IPS-18c (cell line): Measurements from ENCODE around the gene TMEM123.
"Not testable (repeated sequence)": the region's sequence is repeated elsewhere in the genome, so short reads cannot be mapped to it uniquely, and the experiment has no call there.

Source experiments
- H3K4me3 ChIP-seq: 2 replicates; pipeline ENCODE4 v1.7.0; 2013; ENCODE audit warnings: low read depth, mild to moderate bottlenecking, low read length, moderate library complexity; ENCODE audit not compliant: insufficient read depth
- H3K9me3 ChIP-seq: one replicate; pipeline ENCODE4 v1.6.1; 2013; ENCODE audit warnings: mild to moderate bottlenecking, low read length, moderate library complexity; ENCODE audit not compliant: control insufficient read depth, insufficient read depth

Gene TMEM123

DNA sequence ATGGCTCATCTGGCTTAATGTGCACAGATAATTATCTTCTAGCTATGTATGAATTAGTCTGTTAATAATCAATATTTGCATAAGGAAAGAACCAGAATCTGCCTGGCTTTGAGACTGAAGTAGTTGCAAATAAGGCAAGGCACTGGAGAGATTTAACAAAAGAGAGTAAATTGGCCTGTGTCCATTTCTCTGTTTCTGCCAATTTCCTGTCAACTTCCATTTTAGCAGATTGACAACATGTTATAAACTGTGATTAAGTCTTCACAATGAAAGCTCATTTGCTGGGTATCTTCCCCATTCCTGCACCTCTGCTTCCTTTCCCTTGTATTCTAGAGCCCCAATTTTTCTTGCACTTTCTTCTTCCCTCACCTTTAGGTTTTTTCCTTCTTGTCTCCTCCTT lies 5.3 kb upstream of the TMEM123 start:
- H3K9me3 ChIP-seq: no peaks in the 10 kb centered on the region
- H3K4me3 ChIP-seq: no peak overlapping the region

DNA sequence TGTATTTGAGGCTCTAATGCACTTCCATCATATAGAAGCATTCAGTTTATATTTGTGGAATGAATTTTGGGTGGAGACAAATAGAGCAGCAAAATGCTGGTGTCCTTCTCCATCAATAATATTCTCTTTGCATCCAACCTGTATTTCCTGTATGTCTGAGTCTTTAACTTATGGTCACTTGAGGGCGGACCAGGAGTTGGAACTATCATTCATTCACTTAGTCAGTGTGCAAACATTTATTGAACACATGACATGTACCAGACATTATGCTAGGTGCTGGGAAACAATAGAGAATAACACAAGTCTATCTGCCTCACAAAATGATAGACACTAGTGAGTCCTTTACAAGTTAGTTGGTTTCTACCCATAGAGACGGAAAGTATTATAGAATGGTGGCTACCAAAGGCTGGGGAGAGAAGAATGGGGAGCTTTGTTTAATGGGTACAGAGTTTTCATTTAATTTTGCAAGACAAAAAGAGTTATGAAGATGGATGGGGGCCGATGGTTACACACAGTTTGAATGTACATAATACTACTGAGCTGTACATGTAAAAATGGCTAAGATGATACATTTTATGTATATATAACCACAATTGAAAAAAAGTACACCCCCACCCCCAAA lies 4.6 kb upstream of the TMEM123 start:
- Histone ChIP-seq H3K9me3 (no peaks in the 10 kb centered on the region), H3K4me3 (no peak overlapping the region)

DNA sequence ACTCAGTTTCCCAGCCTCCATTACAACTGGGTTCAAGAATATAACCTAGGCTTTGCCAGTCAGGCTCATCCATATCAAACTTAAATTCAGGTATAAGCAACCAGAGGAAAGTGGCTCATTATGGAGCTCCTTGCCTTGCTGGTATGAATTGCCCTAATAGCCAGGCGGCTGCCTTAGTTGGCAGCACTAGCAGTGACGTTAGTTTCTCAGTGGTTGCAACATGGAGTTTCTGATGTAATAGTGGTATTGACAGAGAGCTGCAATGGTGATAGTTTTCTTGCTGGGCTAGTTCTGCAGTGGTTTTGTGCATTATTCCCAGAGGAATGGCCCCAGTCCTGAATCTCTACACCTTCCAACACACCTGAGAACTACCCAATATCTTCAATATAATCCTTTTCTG lies 3.8 kb upstream of the TMEM123 start:
- Histone ChIP-seq H3K9me3 (no peaks in the 10 kb centered on the region), H3K4me3 (no peak overlapping the region)

DNA sequence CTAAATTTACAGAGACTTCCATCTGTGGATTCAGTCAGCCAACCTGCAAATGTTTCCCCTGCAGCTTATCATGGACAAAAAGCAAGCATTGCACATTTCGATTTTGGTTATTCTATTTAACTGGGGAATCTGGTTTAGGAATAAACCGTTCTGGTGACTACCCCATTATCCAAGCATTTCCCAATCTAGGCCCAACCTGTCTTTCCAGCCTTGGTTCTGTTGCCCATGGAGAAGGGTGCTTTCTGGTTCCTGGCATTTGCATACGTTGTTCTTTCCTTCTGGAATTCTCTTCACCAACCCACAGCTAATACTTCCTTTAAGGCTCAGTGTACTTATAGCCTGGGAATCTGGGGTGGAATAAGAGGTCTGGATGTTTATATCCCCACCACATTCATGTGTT lies 1.4 kb upstream of the TMEM123 start:
- H3K4me3 ChIP-seq: no peak overlapping the region

DNA sequence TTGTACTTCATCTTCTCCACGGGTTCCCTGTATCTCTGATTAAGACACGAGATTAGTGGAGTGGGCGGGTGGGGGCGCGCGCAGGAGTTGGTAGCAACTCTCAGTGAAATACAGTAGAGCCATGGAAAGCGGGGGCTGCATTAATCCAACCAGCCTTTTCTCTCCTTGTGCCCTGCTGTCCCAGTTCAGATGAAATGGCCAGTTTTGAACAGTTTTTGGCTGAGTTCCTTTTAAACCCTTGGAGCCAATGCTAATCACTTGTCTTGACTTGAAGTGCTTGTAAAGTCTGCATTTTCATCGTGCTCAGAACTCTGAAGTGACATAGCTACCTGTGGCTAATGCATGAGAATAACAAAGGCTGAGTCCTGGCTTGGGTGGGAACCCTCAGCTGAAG lies 734 bp upstream of the TMEM123 start:
- Histone ChIP-seq H3K9me3 (no peaks in the 10 kb centered on the region), H3K4me3 (peak overlapping the region; percentile 90)

More for the DNA sequence above, 1.4 kb upstream of the TMEM123 start:
- no peaks in the 10 kb centered on the region for H3K9me3 ChIP-seq

DNA sequence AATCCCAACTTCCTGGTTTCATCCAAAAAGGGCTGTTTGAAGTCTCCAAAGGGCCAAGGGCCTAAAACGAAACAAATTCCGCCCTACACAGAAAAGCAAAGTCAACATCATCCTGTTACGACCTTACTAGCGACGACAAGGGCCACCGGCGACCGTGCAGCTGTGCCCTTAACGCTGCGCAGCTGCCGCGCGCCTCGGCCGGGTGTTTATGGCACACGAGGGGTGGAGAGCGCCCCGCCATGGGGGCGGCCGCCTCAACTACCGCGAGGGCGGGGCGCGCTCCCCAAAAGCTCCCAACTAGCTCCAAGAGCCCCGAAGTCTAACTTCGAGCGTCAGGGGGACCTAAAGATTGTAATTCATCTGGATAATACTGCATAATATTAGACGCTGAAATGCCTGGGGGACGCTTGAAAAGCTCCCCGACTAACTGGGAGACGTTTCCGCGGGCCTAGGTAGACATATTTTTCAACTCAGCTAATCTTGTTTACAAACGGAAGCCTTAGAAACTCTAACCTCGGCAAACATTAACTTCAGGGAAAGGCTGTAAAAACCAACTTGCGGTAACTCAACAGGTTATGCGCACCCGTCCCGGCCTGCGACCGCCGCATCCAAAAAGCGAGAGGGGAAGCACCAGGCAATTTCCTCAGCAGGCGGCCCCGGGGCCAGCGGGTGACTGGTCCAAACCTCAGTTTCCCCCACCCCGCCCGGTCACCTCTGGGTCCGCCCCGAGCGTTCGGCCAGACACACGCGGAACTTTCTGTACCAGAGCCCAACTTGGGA lies 694 bp downstream of the TMEM123 start:
- peak overlapping the region; percentile 90 for H3K4me3 ChIP-seq
- no peaks in the 10 kb centered on the region for H3K9me3 ChIP-seq

DNA sequence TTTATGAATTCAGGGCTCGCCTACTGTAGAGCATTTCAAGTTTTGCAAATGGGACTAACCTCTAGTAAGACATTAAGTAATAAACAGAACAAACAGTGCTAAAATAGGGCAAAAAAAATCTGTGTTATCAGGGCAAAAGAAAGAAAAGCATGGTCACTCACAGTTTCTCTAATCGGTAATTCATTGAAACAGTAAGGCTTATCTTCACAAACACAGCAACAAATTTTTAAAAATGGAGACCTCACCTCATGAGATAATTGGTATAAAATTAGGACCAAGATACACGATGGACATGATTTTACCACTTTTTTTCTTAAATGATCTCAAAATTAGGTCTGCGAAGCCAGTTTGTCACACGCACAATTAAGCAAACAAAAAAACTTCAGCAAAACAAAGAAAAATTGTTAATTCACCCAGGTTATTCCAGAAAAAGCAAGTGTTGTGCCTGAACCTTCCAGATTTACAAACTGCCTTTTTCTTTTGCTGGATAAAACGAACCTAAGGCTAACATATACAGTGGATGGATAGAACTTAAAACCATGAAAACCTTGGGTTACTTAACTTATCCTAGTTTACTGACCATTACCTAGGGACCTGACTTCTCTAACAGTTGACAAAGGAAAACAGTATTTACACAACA lies 1.4 kb downstream of the TMEM123 start:
- Histone ChIP-seq H3K4me3 (peak overlapping the region; percentile 90), H3K9me3 (no peaks in the 10 kb centered on the region)

DNA sequence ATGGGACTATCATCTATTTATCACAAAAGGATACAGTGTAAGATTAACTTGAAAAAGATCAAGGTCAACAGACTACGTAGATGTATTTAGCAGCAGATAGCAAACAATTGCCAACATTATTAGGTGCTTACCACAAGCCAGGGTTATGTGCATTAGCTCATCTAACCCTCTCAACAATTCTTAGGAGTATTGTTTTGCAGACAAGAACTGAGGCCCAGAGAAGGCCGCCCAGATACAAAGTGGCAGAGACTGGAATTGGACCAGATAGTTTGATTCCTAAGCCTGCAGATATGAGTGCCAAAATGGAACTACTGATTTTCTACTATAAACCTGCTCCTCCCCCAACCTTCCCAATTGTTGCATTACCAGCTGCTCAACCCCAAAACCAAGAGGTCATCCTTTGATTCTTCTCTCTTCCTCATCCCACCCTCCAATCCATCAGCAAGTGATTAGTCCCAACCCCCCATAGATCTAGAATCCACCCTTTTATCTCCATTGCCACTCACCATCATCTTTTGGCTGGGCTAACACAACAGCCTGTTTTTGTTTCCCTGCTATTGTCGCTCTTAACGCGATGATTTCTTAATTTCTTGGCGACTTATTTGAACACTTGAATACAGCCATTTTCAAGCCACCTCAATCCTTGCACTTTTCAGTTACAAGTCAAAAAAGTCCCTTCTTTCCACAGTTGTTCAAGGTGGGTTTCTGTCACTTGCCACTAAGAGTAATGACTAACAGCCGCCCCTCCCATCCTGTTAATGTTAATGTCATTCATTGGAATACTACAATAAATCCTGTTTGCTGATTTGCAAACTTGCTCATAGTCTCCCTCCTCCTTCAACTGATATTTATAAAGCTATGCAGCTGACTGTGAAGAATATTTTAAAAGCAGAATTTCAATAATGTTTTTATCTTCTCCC lies 2.7 kb downstream of the TMEM123 start:
- no peaks in the 10 kb centered on the region for H3K9me3 ChIP-seq
- no peak overlapping the region for H3K4me3 ChIP-seq

DNA sequence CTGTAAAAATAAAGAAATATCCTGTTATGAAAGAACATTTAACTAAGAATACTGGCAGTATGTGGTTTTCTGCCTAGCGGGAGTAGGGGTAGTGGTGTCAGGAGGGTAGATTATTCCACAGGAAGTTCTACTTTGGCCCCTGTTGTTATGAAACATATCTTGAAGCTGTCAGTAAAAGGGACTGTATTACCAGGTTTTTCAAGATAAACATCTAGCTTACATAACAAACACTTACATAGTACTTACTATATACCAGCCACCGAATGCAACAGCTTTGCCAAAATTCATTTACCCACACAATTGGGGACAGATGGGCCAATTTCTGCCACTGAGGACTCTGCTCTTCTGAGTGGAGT lies 3.7 kb downstream of the TMEM123 start:
- no peak overlapping the region for H3K4me3 ChIP-seq
- H3K9me3 ChIP-seq: no peaks in the 10 kb centered on the region

DNA sequence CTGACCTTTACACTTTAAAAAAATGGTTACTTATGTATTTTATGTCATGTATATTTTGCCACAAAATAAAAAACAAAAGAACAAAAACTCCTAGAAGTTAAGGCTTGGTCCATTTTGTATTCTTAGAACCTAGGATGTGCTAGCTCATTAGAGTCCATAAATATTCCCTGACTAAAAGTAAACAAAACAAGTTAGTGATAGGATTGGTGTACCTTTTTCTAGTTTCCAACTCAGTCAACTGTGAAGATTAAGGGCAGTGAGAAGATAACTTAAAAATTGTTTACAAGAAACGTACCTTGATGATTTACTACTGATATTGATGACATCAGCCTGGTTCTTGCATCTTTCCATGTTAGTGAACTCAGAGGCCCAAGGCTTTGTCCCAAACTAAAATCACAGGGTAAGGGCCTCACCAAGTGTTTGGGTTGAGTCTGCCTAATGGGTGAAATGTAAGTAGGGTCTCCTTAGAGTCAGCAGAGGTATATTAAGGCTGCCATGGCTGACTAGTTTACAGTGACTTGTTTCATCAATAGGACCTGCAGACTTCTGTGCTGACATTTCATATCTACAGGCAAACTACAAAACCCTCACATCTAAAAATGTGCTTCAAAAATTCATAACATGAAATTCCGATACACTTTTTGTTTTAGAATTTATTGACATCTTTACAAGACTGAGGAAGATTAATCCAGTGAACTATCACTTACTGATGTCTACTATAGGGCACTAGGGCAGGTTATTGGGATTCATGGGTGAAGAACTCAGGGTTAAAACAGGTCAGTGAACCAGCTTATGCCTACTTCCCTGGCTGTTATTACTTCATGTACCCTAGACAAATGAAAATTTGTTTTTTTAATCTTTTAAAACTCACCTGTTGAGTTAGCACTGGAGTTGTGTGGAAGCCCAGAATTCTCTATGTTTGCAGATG lies 4.4 kb downstream of the TMEM123 start:
- Histone ChIP-seq H3K4me3 (no peak overlapping the region), H3K9me3 (no peaks in the 10 kb centered on the region)

DNA sequence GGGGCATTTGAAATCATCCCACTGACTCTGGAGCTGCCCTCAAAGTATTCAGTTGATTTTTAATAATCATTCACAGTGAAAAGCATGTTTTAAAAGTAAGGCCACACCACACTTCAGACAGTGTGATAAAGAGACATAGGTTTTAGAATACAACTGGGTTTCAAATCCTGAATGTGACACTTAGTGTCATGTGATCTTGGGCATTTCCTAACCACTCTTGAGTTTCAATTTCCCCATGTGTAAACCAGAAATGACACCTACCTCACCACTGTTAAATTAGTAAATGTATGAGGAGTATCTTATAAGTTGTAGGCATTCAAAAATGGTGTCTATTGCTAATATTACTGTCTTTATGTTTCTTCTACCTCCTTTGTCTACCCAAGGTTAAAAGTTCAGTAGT lies 5.4 kb downstream of the TMEM123 start:
- H3K4me3 ChIP-seq: no peak overlapping the region

DNA sequence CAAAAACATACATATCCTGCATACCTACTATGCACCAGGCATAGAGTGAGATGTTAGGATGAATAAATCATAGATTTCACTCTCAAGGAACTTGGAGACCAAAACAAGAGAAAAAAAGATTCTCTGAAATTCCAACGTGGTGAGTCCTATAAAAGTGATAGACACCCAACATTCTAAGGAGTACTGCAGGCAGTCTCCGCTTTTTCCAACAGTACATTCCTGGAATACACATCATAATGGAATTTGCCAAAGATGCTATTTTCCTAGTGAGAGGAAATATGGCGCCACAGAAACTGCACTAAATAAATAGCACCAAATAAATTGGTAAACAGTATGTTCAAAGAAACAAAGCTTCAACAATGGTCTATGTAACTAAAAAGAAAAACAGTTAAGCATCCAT lies 6.0 kb downstream of the TMEM123 start:
- no peak overlapping the region for H3K4me3 ChIP-seq
- H3K9me3 ChIP-seq: no peaks in the 10 kb centered on the region

More for the DNA sequence above, 5.4 kb downstream of the TMEM123 start:
- H3K9me3 ChIP-seq: no peaks in the 10 kb centered on the region

DNA sequence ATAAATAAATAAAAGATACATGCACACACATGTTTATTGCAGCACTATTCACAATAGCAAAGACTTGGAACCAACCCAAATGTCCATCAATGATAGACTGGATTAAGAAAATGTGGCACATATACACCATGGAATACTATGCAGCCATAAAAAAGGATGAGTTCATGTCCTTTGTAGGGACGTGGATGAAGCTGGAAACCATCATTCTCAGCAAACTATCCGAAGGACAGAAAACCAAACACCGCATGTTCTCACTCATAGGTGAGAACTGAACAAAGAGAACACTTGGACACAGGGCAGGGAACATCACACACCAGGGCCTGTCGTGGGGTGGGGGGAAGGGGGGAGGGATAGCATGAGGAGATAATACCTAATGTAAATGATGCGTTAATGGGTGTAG lies 7.9 kb downstream of the TMEM123 start:
- H3K9me3 ChIP-seq, H3K4me3 ChIP-seq: not testable (repeated sequence)

DNA sequence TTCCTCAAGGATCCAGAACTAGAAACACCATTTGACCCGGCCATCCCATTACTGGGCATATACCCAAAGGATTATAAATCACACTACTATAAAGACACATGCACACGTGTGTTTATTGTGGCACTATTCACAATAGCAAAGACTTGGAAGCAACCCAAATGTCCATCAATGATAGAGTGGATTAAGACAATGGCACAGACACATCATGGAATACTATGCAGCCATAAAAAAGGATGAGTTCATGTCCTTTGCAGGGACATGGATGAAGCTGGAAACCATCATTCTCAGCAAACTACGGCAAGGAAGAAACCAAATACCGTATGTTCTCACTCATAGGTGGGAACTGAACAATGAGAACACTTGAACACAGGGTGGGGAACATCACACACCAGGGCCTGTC lies 8.4 kb downstream of the TMEM123 start:
- not testable (repeated sequence) for H3K4me3 ChIP-seq, H3K9me3 ChIP-seq

DNA sequence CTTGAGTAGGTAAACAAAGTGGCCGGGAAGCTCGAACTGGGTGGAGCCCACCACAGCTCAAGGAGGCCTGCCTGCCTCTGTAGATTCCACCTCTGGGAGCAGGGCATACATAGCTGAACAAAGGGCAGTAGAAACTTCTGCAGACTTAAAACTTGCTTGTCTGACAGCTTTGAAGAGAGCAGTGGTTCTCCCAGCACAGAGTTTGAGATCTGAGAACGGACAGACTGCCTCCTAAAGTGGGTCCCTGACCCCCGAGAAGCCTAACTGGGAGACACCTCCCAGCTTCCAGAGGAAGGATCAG lies 13.6 kb downstream of the TMEM123 start:
- not testable (repeated sequence) for H3K4me3 ChIP-seq, H3K9me3 ChIP-seq

DNA sequence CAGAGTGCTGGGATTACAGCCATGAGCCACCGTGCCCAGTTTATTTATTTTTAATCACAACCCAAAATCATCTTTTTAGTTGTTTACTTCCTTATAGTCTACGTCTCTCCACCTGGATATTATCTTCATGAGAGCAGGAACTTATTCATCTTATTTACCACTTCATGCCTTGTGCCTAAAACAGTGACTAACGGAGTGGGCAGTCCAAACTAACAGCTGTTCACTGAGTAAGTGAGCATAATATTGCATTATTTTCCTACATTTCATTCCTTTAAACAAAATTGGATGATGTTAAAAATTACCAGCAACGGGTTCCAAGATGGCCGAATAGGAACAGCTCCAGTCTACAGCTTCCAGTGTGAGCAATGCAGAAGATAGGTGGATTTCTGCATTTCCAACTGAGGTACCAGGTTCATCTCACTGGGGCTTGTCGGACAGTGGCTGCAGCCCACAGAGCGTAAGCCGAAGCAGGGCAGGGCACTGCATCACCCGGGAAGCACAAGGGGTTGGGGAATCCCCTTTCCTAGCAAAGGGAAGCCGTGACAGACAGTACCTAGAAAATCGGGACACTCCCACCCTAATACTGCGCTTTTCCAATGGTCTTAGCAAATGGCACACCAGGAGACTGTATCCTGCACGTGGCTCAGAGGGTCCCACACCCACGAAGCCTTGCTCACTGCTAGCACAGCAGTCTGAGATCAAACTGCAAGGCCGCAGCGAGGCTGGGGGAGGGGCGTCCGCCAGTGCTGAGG lies 14.1 kb downstream of the TMEM123 start:
- no peak overlapping the region for H3K4me3 ChIP-seq
- H3K9me3 ChIP-seq: no peaks in the 10 kb centered on the region
